HepG2 (cell line): ENCODE results near the gene ZBTB14.

Experiments
- GABPA ChIP-seq, 2 experiments: IDR thresholded peaks; 2 replicates each; pipeline ENCODE4 v1.6.1; 2011 to 2016; ENCODE audit warnings: low read depth in 2 of 2, low read length in 1 of 2, missing biosample characterization in 1 of 2, missing genetic modification characterization in 1 of 2
- HNF4A ChIP-seq: sonication (generic); formaldehyde crosslinking; IDR thresholded peaks from 2 replicates; pipeline ENCODE4 v1.4.0; 2020; ENCODE audit warnings: missing genetic modification reagents
- MAX ChIP-seq: IDR thresholded peaks from 2 replicates; pipeline ENCODE4 v1.6.1; 2012; ENCODE audit warnings: inconsistent platforms
- PHF8 ChIP-seq: sonication (generic); formaldehyde crosslinking; IDR thresholded peaks from 2 replicates; pipeline ENCODE4 v1.5.0; 2020; ENCODE audit warnings: missing genetic modification reagents
- SMAD3 ChIP-seq: sonication (generic); formaldehyde crosslinking; IDR thresholded peaks from 2 replicates; pipeline ENCODE4 v1.4.0; 2020; ENCODE audit warnings: missing genetic modification reagents
- ZNF18 ChIP-seq: sonication (generic); formaldehyde crosslinking; IDR thresholded peaks from 2 replicates; pipeline ENCODE4 v1.8.0; 2022; ENCODE audit warnings: mild to moderate bottlenecking, missing genetic modification reagents; ENCODE audit not compliant: insufficient replicate concordance
- ZNF280B ChIP-seq: sonication (generic); formaldehyde crosslinking; IDR thresholded peaks from 2 replicates; pipeline ENCODE4 v1.5.0; 2020; ENCODE audit warnings: missing genetic modification reagents, mild to moderate bottlenecking, borderline replicate concordance
- ZNF639 ChIP-seq: conservative IDR thresholded peaks from 2 replicates; pipeline ENCODE4 v1.6.1; 2018; ENCODE audit warnings: missing genetic modification reagents
- ZNF670 ChIP-seq: sonication (generic); formaldehyde crosslinking; IDR thresholded peaks from 2 replicates; pipeline ENCODE4 v1.8.0; 2022; ENCODE audit warnings: mild to moderate bottlenecking, missing genetic modification reagents, borderline replicate concordance

GRCh38 chr18:5266721-5267120, 28.8 kb downstream of the ZBTB14 start:
- no peak for TF ChIP-seq HNF4A (CRISPR knock-in tag)
- TF ChIP-seq MAX, result no peak
- TF ChIP-seq SMAD3 (CRISPR knock-in tag), result no peak
- TF ChIP-seq ZNF670 (CRISPR knock-in tag), result no peak
- TF ChIP-seq ZNF18 (CRISPR knock-in tag), result no peak
- TF ChIP-seq PHF8 (CRISPR knock-in tag), result no peak
- TF ChIP-seq ZNF639, result no peak
- TF ChIP-seq ZNF280B (CRISPR knock-in tag), result no peak
- no peak for TF ChIP-seq GABPA (IDR thresholded peaks at IDR 0.05; ENCODE audit: low read depth, low read length)
- TF ChIP-seq GABPA (CRISPR knock-in tag; IDR thresholded peaks at IDR 0.05; ENCODE audit: low read depth), result no peak
